ENCODE results near the gene PEAR1.
A peak's percentile ranks its signal among the peaks of the same experiment; 100 is the strongest.

PEAR1 gene

DNA sequence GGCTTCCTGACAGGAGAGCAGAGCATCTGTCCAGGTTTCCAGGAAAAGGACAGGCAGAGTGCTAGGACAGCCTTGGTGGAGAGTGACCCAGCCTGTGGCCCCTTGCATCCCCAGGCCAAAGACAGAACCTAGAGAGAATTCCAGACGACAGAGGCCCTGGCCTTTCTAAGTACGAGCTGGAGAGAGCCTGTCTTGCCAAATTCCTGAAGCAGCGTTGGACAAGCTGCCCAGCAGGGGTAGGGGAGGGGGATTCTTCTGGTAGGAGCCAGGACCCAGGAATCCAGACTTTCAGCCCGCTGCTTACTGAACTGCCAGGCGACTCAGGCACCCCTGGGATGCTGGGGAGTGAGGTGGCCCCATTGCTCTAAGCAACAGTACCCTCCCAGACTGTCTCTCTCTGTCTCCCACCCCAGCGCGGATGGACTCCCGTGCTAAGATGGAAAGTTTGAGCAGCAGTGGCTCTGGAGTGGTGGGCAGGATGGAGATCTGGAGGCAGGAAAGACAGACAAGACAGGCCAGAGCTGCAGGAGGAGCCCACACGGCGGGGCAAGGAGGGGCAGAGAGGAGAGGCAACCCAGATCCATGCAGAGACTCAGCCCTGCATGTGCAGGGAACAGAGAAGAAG lies 8.8 kb upstream of the PEAR1 start:
- DNase-seq = no peak

DNA sequence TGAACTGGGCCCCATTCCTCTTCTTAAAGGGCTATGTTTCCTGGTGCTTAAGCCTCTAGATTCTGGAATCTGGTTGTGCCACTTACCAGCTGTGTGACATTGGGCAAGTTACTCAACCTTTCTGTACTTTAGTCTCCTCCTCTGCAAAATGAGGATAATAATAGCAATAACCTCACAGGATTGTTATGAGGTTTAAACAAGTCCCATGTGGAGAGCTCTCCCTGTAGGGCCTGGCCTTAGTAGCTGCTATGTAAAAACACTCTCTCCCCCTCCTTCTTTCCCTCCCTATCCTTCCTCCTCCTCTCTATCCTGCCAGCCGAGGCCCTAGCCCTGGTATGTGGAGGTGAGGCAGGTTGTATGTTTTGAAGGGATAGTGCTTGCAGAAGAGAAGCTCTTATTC lies 8.2 kb upstream of the PEAR1 start:
- DNase-seq = no peak

DNA sequence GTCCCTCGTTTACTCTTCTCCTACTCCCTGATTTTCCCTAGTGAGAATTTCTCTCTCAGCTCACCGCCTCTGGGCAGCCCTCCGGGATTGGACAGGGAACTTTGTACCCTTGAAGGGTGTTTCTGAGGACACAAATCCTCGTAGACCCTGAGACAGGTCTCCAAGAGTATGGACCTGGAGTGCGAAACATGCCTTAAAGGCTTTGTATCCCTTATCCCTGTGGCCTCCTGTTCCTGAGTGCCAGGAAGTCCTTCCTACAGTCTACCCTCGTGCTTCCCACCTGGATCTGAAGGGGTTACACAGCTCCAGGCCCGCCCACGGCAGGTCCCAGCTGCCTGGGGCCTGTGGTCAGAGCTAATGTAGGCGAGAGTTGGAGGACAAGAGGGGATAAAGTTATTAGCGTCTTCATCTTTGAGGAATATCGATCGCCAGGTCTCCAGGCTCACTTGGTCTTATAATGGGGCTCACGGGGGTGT lies 7.6 kb upstream of the PEAR1 start:
- DNase-seq = no peak

DNA sequence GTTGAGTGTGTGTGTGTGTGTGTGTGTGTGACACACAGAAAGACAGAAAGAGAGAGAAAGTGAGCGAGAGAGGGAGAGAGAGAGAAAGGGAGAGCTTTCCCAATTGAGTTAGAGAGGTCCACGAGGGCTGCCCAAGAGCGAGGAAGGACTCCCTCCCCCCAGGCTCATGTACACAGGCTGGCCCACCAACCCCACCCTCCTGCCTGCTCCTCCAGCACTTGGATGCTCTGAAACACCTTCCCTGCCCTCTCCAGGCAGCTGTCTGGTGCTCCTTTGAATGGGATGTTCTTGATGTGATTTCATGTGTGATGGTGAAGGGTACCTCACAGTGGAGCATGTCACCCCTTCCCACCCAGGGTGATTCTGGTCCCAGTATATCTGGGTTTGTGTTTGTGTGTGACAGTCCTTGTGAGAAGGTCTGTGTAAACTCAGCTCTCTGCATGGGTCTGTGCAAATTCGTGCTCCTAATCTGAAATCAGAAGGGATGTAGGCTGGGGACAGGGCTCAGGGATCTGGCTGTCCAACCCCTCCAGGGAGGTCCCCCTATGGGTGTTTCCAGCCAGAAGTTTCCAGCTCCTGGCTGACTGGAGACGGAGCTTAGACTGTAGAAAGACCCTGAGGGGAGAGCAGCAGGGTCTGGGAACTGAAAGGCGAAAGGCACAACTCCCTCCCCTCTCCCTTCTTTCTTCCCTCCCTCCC lies 6.8 kb upstream of the PEAR1 start:
- DNase-seq = no peak

DNA sequence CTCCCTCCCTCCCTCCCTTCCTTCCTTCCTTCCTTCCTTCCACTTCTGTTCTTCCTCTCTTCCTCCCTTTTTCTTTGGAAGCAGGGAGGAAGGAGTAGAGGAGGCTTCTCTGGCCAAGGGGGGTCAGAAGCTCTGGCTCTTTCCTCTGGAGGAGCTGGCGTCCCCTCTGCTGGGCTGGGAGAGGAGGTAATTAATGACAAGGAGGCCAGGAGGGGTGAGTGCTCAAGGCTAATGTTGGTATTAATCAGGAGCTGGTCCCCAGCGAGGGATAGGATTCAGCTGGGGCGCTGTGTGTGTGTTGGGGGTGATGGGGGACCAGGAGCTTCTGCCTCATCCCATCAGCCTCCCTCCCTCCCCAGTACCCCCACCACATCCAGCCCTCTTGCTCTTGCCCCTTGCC lies 6.2 kb upstream of the PEAR1 start:
- DNase-seq = no peak

DNA sequence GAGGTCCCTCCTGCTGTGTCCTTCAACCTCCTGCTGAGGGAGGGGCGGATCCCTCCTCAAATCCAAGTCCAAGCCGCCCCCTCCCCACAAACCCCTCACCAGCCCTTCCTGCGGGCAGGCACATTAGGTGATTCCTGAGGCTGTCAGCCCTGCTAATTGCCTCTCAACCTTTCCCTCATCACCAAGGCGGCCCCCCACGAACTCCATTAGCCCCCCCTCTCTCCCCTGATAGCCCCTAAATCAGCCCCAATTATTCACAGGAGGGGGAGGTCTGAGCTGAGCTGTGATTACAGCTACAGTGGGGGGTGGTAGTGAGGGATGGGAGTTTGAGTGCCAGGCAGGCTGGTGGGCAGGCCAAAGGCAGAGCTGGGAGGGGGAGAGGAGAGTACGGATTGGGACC lies 5.8 kb upstream of the PEAR1 start:
- no peak for DNase-seq

DNA sequence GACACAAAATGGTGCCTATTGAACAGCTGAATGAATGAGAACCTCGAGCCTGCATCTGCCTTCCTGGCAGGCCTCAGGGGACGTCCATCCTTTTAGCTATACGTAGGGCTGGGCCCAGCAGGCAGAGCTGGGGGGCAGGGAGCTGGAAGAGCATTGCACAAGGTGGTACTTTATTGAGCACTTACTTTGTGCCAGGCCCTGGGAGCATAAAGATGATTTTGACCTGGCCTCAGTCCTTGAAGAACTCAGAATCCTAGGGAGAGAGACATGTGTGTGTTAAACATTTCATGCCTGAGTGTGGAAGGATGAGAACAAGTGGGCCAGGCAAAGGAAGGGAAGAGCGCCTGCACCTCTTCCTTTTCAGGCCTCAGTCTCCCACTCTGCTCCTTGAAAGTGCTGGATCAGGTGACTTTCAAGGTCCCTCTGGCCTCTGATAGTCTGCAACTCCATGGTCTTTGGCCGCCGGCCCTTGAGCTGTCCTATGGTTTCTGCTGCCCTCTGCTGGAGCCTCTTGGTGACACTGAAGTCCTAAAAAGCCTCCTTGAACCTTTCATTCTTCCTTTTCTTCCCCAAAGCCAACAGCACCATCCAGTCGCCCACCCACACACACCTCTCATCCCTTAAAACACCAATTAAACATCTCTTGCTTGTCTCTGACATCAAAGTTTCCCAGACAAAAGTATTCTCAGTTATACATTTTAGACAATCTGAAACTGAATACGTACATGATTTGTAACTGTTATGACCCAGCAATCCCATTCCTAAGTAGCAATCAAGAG lies 3.5 kb upstream of the PEAR1 start:
- peak in 1 of 2 experiments; percentile 11 for DNase-seq

DNA sequence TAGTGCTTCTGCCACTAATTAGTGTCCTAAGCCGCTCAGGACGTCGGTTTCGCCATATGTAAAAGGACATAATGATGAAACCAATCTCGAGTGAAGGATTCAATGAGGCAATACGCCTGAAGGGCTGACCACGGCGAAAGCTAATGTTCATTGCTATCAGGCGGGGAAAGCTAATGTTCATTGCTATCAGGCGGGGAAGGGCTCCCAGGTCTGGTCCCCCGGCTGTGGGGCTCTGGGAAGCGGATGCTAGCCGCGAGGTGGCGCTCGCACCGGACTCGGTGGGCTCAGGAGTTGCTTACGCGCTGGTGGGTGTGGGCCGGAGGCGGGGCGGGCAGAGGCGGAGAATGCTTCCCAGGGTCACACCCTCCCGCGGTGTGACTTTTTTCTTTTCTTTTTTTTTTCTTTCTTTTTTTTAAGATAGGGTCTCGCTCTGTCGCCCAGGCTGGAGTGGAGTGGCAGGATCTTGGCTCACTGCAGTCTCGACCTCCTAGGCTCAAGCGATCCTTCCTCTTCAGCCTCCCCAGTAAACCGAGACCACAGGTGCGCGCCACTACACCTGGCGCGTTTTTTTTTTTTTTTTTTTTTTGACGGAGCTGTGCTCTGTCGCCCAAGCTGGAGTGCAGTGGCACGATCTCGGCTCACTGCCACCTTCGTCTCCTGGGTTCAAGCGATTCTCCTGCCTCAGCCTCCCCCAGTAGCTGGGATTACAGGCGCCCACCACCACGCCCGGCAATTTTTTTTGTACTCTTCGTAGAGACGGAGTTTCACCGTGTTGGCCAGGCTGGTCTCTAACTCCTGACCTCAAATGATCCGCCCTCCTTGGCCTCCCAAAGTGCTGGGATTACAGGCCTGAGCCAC lies 1.1 kb upstream of the PEAR1 start:
- DNase-seq = peak in 1 of 2 experiments; percentile 3

DNA sequence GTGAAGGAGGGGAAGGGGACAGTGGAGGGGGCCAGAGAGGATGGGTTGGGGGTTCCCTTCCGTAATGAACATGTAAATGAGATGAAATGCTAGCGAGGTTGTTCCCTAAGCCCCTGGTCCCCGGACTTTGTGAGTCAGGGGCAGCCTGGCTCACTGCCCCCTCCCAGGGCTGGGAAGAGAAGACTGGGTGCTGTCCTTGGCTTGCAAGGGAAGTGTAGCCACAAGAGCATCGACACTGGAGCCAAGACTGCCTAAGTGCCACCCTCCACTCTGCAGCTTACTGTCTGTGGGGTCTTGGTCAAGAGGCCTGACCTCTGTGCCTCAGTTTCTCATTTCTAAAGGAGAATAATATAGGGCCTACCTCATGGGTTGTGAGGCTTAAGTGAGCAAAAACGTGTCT lies 483 bp downstream of the PEAR1 start:
- DNase-seq = no peak

DNA sequence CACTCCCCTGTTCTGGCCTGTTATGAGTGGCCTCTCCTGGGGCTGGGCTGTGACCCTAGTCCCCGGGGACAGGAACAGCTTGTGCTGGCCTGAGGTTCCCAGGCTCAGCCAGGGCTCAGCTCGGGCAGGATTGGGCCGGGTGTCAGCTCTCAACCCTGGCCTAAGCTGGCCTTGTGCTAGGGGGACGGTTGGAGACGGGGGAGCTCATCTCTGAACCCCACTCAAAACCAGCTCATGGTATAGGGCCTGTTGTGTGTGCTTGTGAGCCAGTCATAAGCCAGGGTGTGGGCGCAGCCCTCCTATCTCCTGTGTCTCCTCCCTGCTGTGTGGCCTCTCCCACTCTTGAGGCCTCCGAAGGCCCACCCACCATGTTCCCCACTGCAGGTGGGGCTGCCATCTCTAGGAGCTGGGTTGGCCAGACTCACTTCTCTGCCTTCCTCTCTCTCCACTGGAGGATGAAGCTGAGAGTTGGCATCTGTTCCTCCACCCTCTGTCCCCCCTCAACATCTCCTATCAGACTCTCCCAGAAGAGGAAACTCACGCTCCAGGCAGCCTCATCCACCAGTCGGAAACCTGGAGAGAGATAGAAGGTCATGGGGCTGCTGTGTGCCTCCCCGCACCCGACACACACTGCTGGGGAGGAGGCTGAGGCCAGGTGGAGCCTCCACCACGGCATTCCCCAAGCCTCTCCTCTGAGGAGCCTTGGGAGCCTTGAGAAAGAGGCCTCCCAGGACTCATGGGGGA lies 1.4 kb downstream of the PEAR1 start:
- no peak for DNase-seq

DNA sequence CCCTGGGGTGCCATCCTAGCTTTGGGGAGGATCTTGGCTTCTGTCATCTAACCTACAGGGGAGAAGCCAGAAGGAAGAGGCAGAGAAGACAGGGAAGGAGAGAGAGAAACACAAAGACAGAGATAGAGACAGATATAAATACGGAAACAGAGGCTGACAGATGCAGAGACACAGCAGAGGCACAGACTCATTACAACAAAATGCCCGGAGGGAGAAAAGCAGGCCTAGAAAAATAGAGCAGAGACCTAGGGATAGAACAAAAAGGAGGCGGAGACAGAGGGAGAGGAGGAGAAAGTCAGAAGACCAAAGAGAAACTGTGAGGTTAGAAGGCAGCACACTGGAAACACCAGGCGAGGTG lies 1.9 kb downstream of the PEAR1 start:
- DNase-seq = no peak

DNA sequence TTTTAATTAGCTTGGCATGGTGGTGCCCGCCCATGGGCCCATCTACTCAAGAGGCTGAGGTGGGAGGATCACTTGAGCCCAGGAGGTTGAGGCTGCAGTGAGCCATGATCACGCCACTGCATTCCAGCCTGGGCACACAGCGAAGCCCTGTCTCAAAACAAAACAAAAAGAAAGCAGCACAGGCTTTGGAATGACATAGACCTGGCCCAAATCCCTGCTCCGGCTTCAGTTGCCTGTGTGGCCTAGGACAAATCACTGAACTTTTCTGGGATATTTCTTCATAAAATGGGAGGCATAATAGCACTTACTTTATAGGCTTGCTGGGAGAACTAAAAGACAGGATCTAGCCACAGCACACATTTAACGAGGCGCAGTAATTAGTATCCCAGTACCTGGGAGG lies 2.4 kb downstream of the PEAR1 start:
- no peak for DNase-seq

DNA sequence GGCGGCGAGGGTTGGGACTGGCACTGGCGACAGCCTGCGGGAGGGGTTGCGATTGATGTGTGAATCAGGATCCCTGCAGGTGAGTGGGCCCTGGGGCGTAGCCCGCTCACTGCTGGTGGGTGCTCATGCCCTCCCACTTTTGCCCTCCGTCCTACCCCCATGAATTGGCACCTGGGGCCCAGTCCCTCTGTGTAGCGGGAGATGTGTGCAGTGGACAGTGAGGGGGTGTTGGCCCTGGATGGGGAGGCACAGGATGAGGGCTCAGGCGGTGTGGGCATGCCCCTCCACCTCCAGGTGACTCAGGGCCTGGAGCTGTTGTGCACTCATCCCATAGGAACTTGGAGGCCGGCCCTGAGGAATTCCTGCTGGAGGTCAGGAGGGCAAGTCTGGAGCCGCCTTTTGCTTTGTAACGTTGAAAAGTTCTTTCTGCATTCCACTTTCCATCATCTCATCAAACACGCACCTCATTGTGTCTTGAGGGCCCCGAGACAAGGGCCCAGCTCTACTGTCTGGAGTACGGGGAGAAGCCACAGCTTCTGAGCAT lies 3.0 kb downstream of the PEAR1 start:
- no peak for DNase-seq

DNA sequence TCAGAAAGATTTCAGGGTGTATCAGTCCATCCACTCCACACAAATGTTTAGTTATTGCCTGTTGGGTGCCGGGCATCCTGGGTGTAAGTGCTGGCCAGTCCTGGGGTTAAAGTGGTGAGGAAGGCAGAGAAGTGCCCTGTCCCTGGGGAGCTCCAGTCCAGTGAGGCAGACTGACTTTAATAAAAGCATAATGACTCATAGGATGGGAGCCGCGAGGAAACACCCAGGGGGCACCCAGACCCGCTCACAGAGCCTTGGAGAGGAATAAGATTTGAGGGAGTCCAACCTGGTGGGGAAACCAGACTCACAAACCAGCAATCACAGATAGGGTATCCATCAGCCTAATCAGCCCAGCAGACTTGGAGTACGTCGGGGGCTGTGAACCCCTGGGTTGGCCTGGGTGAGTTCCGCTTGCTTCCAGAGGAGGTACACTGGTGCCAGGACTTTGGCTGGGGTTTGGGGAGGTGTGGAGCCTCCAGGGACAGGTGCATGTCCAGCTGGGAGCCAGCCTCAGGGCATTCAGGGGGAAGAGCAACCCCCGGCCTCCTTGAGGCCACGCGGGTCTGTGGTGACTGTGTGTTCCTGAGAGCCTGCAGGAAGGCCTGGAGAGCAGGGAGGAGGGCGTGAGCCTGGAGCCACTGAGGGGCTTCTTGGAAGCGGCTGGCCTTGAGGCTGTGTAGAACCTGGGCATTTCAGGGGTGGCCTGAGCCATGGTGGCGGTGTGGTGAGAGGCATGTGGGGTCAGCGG lies 3.7 kb downstream of the PEAR1 start:
- no peak for DNase-seq

DNA sequence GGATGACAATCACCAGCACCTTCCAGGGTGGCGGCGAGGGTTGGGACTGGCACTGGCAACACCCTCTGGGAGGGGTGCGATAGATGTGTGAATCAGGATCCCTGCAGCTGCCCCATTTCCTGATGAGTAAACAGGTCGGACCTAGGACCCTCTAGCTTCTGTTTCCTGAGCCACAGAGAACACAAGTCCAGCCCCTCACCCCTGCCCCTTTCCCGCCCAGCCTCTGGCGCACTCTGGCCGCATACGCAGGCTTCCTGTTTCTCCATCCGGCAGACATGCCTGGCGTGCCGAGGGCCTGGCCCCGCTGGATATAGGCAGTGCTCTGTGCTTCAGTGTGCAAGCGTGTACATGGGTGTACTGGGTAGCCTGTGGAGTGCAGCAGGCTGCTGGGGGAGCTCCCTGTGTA lies 4.6 kb downstream of the PEAR1 start:
- DNase-seq = no peak

DNA sequence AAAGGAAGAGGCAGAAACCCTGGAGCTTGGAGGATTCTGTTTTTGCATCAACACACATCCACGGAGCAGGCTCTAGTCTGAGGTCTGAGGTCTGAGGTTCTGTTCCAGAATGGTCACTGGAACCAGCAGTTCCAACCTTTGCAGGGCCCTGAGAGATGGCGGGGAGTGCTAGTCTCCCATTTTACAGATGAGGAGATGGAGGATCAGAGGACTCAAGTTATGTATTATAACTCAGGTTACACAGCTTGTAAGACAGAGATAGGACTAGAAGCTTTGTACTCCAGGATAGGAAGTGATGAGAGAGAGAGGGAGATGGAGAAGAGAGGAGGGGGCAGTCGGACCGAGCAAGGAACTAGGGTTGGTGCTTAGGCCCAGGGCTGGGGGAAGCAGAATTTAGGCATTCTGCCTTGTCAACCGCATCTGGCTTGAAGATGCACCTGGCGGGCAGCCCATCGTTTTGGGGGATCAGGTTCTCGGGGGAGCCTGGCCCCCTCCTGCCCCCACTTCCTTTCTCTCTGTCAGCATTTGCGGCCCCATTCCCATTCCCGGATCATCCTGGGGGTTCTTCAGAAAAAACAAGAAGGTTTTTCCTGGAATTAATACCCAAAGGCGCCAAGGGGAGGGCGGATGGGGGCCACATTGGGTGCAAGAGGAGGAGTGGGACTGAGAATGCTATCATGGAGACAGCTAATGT lies 5.6 kb downstream of the PEAR1 start:
- no peak for DNase-seq

DNA sequence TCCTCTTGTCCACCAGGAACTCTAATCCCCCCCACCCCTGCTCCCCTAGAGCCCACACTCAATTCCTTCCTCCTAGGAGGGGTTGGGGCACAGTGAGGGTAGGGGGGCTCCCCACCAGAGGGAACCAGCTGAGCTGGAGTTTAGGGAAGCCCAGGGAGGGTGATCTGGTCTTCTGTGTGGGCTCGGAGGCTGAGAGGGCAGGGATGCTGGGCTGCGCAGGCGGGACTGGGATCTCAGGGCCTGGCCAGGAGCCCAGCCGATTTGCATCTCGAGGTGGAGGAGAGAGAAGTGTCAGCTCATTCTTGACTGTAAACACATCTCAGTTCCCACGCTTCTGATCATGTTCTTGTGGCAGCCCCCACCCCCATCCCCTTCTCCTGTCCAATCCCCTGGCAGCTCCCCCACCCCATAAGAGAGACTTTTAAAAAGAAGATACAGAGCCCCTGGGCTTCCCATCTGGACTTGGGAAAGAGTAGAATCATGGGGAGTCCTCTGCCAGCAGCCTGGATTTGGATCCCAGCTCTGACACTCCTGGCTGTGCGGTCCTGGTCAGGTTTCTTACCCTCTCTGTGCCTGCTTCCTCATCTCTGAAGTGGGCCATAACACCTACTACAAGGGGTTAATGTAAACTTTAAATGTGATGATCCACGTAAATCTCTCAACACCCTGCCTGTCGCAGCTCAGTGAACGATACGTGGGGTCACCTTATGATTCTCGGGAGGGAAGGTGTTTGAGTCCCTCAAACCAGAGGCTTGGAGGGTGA lies 6.6 kb downstream of the PEAR1 start:
- DNase-seq = no peak

DNA sequence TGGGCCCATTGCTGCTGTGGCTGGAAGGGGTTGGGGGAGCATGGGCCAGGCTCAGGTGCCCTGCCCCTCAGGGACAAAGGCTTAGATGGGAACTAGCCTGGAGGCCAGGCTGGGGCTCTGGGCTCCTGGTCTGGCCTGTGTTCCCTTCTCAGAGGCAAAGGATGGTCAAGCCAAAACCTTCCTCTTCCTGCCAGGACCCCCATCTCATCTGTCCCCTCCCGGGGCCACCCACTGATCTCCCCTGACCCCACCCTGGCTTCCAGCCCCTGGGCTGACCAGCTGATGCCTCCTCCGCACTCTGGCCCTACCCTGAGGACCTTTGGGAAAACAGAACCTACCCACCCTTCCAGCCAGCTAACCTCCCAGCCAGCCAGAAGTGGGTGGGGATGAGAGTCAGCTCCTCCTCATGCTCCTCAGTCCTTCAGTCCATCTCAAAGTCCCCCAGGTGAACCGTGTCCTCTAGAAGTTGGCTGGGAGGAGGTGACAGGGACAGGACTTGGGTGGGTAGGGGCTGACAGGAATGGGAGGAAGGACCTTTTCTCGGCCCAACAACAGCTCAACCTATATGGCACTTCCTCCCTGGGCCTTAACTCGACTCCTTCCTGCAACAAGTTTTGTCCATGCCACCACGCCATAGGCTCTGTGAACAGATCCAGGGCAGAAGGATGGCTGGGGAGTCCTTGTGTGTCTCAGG lies 7.5 kb downstream of the PEAR1 start:
- DNase-seq = no peak

DNA sequence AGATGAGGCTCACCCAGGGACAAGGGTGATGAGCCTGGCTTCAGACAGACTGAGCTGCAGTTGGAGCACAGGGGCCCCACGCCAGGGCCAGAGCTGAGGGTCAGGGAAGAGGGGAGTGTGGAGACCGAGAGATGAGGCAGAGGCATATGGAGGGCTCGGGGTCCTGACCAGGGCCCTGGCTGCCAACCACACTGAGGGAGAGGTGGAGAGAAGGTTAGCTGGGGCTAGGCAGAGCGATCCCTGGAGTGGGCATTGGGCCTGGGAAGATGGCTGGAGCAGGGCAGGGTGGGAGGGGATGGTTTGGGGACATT lies 8.0 kb downstream of the PEAR1 start:
- no peak for DNase-seq

All from cerebellar nuclear complex (tissue), 1 donor.